K562 (cell line): ENCODE results near the gene IGF2R. TPM values are rescaled to one million over a fixed set of nuclear protein-coding genes. Genes with fewer than 3 reads are reported as not detected.

Experiments
- ARID3A ChIP-seq: IDR thresholded peaks from 2 replicates; pipeline ENCODE4 v1.6.1; 2012; ENCODE audit warnings: low read depth, low read length, improper control_type of control experiment, borderline replicate concordance
- CBFA2T2 ChIP-seq: fragments of 450-650 bp; conservative IDR thresholded peaks from 2 replicates; pipeline ENCODE4 v1.6.1; 2017; ENCODE audit warnings: mild to moderate bottlenecking
- HES1 ChIP-seq: fragments of 450-650 bp; IDR thresholded peaks from 2 replicates; pipeline ENCODE4 v1.6.1; 2016; ENCODE audit warnings: low read depth, mild to moderate bottlenecking, moderate library complexity
- HNRNPLL ChIP-seq: fragments of 200-400 bp; formaldehyde crosslinking; IDR thresholded peaks from 2 replicates; pipeline ENCODE4 v1.6.1; 2017; ENCODE audit warnings: low read length, low read depth, mild to moderate bottlenecking; ENCODE audit not compliant: poor library complexity, severe bottlenecking
- NFIC ChIP-seq: fragments of 450-650 bp; IDR thresholded peaks from 2 replicates; pipeline ENCODE4 v1.6.1; 2017; ENCODE audit warnings: mild to moderate bottlenecking, inconsistent platforms
- PYGO2 ChIP-seq: fragments of 450-650 bp; IDR thresholded peaks from 2 replicates; pipeline ENCODE4 v1.6.1; 2016; ENCODE audit warnings: mild to moderate bottlenecking, missing genetic modification characterization, moderate library complexity, missing compliant biosample characterization
- ZBTB40 ChIP-seq, 2 experiments: fragments of 450-650 bp in 1 of 2; sonication (generic) in 1 of 2; formaldehyde crosslinking in 1 of 2; IDR thresholded peaks; 2 replicates each; pipeline versions ENCODE4 v1.7.1 to v1.9.0; 2016 to 2022; ENCODE audit warnings: inconsistent platforms in 1 of 2, mild to moderate bottlenecking in 1 of 2, missing genetic modification reagents in 1 of 2
- ZNF445 ChIP-seq: fragments of 250-450 bp; sonication (Bioruptor Pico); IDR thresholded peaks from 2 replicates; pipeline ENCODE4 v1.4.0; 2020; ENCODE audit warnings: low read depth, mild to moderate bottlenecking, moderate library complexity
- ZNF655 ChIP-seq: fragments of 250-450 bp; sonication (Bioruptor Pico); IDR thresholded peaks from 2 replicates; pipeline ENCODE4 v1.5.0; 2021
- polyA plus RNA-seq, 8 experiments: library from polyadenylated mRNA; depleted of rRNA in 4 of 8; stranded (reverse) in 5 of 8; unstranded in 3 of 8; fragments of >200 nt; fragmentation: Nextera tagmentation in 2 of 8; fragmentation: Illumina TruSeq in 1 of 8; extraction: Ambion mirVana in 2 of 8; extraction: Trizol in 1 of 8; gene quantifications; 2 replicates each; pipeline versions ENCODE4 v1.2.1 to v1.2.3, GENCODE V29; 2011 to 2014; ENCODE audit warnings: inconsistent platforms in 1 of 8, missing spikeins in 1 of 8
- total RNA-seq, 7 experiments: library from RNA; depleted of rRNA in 6 of 7; stranded (reverse); fragments of >200 nt in 6 of 7; fragmentation: Illumina TruSeq in 2 of 7; extraction: Trizol in 2 of 7; gene quantifications; 2 replicates each; pipeline versions ENCODE4 v1.2.1 to v1.2.3, GENCODE V29; 2011 to 2021; ENCODE audit warnings: low replicate concordance in 1 of 7

IGF2R gene
- total and polyA plus RNA-seq, 9 of the 15 experiments (the other 6 are each of a cell fraction or from before 2014, with no cell fraction given), result 3.5 to 92.3 (median 34.5) TPM

GRCh38 chr6:159971341-159972178, 2.7 kb downstream of the IGF2R start (continued):
- TF ChIP-seq ZNF655 (CRISPR knock-in tag) (no peak), ARID3A (0 out of 2 replicates have a peak, but pooled peaks have one; percentile 38), PYGO2 (tag) (no peak), ZNF445 (CRISPR knock-in tag) (no peak), ZBTB40 (IDR thresholded peaks at IDR 0.05) (no peak), ZBTB40 (CRISPR knock-in tag; IDR thresholded peaks at IDR 0.05) (no peak), CBFA2T2 (peak; percentile 59), NFIC (0 out of 2 replicates have a peak, but pooled peaks have one; percentile 9), HNRNPLL (peak; percentile 37), HES1 (peak; percentile 66)
